Natural killer cell (primary cell): ENCODE data around the gene ZNF407. TPM values are rescaled to one million over a fixed set of nuclear protein-coding genes. Genes with fewer than 3 reads are reported as not detected.

Experiments
- ATAC-seq, 3 donors: fragments of 150-1000 bp in 2 of 3; fragments of 200-7000 bp in 1 of 3; cut with Tn5 transposase; 1 replicate in 1 of 3; 2 replicates in 2 of 3; pipeline ENCODE4 v1.10.0; 2021; ENCODE audit warnings: mild to moderate bottlenecking in 2 of 3, moderate library complexity in 2 of 3
- DNase-seq, 2 donors: peaks; one replicate each; pipeline versions ENCODE4 v3.0.0 to v3.0.0-alpha.2; 2013 to 2021; ENCODE audit warnings: mixed read lengths in 1 of 2
- H3K27ac ChIP-seq: one replicate; pipeline ENCODE4 v1.5.1; 2013; ENCODE audit warnings: mild to moderate bottlenecking, low read length
- H3K27me3 ChIP-seq: one replicate; pipeline ENCODE4 v1.6.1; 2013; ENCODE audit warnings: low read length; ENCODE audit not compliant: control insufficient read depth, insufficient read depth
- H3K36me3 ChIP-seq: one replicate; pipeline ENCODE4 v1.6.1; 2013; ENCODE audit warnings: low read length; ENCODE audit not compliant: control insufficient read depth, insufficient read depth
- H3K4me1 ChIP-seq: one replicate; pipeline ENCODE4 v1.6.1; 2013; ENCODE audit warnings: low read length; ENCODE audit not compliant: control insufficient read depth, insufficient read depth
- H3K4me3 ChIP-seq: one replicate; pipeline ENCODE4 v1.5.1; 2013; ENCODE audit warnings: low read length
- H3K9me3 ChIP-seq: one replicate; pipeline ENCODE4 v1.6.1; 2013; ENCODE audit warnings: low read length; ENCODE audit not compliant: control insufficient read depth, insufficient read depth
- H3K27ac Mint-ChIP-seq, 2 donors: one replicate each; pipeline ENCODE4 v1.8.0; 2022; ENCODE audit warnings: mild to moderate bottlenecking in 2 of 2, mixed read lengths in 2 of 2, moderate library complexity in 1 of 2
- H3K27me3 Mint-ChIP-seq, 2 donors: one replicate each; pipeline ENCODE4 v1.8.0; 2022; ENCODE audit warnings: low read depth in 2 of 2, mixed read lengths in 2 of 2
- H3K36me3 Mint-ChIP-seq: one replicate; pipeline ENCODE4 v1.8.0; 2022; ENCODE audit warnings: mixed read lengths
- H3K4me1 Mint-ChIP-seq, 2 donors: one replicate each; pipeline ENCODE4 v1.8.0; 2022; ENCODE audit warnings: mixed read lengths in 2 of 2
- H3K4me3 Mint-ChIP-seq: one replicate; pipeline ENCODE4 v1.8.0; 2022; ENCODE audit warnings: mild to moderate bottlenecking, moderate library complexity, mixed read lengths
- H3K9me3 Mint-ChIP-seq, 2 donors: one replicate each; pipeline ENCODE4 v1.8.0; 2022; ENCODE audit warnings: mixed read lengths in 2 of 2
- WGBS: methylation state at CpG from one replicate; pipeline ENCODE4 v1.1.7; 2013; ENCODE audit warnings: missing lambda C conversion rate; ENCODE audit not compliant: insufficient coverage; 5-methylcytosine and 5-hydroxymethylcytosine counted together
- intact Hi-C: fragments of 100-400 bp; cut with micrococcal nuclease; formaldehyde crosslinking; loops from one replicate; pipeline ENCODE4 v1.14.2; 2022
- total RNA-seq, 4 donors: library from RNA; stranded (reverse); fragments of 120-200 nt in 1 of 4; gene quantifications; one replicate each; pipeline versions ENCODE4 v1.2.3 to v1.2.4, GENCODE V29; 2013 to 2022
- TF ChIP-seq, protein P1 (sequence below): fragments of 200-600 bp; IDR thresholded peaks from one replicate; pipeline ENCODE4 v1.8.0; 2022; ENCODE audit warnings: antibody characterized with exemption

ZNF407 gene
- total RNA-seq, 3 donors from 2014 or later (not counting 1 experiment from before 2014, with no cell fraction given): 28.4 to 36.7 (median 36.3) TPM

DNA sequence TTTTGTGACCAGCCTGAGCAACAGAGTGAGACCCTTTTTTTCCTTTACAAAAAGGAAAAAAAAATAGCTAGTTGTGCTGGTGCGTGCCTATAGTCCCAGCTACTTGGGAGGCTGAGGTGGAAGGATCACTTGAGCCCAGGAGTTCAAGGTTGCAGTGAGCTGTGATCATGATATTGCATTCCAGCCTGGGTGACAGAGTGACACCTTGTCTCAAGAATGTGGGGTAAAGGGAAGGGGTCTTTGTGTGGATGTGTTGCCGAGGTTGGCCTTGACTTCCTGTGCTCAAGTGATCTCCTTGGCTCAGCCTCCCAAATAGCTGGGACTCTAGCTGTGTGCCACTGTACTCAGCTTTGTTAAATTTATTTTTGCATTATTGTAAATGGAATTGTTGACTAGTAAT lies 120.6 kb downstream of the ZNF407 start:
- TF ChIP-seq, protein P1, sequence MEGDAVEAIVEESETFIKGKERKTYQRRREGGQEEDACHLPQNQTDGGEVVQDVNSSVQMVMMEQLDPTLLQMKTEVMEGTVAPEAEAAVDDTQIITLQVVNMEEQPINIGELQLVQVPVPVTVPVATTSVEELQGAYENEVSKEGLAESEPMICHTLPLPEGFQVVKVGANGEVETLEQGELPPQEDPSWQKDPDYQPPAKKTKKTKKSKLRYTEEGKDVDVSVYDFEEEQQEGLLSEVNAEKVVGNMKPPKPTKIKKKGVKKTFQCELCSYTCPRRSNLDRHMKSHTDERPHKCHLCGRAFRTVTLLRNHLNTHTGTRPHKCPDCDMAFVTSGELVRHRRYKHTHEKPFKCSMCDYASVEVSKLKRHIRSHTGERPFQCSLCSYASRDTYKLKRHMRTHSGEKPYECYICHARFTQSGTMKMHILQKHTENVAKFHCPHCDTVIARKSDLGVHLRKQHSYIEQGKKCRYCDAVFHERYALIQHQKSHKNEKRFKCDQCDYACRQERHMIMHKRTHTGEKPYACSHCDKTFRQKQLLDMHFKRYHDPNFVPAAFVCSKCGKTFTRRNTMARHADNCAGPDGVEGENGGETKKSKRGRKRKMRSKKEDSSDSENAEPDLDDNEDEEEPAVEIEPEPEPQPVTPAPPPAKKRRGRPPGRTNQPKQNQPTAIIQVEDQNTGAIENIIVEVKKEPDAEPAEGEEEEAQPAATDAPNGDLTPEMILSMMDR: no peak
- DNase-seq (no peak), ATAC-seq (no peak)
- WGBS: 100% methylated on average over 2 of the region's 2 CpGs
- H3K4me3 Mint-ChIP-seq: no peak overlapping the region
- H3K36me3 Mint-ChIP-seq: no peaks in the 10 kb centered on the region
- Histone ChIP-seq H3K27ac (no peak overlapping the region), H3K36me3 (no peaks in the 10 kb centered on the region), H3K4me1 (peaks cover 4% of the 10 kb centered on the region), H3K27me3 (no peaks in the 10 kb centered on the region), H3K4me3 (no peak overlapping the region), H3K9me3 (no peaks in the 10 kb centered on the region)
- H3K4me1 Mint-ChIP-seq: peaks cover 29 to 33% of the 10 kb centered on the region in 2 donors
- no peak overlapping the region for H3K27ac Mint-ChIP-seq
- intact Hi-C loops: no loop called here
- no peaks in the 10 kb centered on the region for H3K9me3 Mint-ChIP-seq
- H3K27me3 Mint-ChIP-seq: no peaks in the 10 kb centered on the region

DNA sequence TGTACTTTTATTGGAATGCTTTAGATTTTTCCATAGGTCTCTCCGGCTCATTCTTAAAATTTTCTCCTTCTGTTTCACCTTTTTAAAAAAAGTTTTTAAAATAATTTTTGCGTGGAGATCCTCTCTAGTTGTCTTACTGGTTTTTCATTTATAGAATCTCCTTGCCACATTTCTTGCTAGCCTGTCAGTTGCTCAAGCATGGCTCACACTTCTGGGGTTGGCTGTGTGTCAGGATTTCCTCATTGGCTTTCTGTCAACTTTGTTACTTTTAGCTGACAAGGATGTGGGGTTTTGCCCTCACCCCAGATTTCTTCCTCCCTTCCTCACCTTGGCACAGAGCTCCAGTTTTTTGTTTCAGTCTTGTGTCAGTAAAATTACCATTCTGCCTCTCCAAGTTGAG lies 124.6 kb downstream of the ZNF407 start:
- Mint-ChIP-seq H3K27me3 (no peaks in the 10 kb centered on the region), H3K9me3 (no peaks in the 10 kb centered on the region), H3K4me1 (peaks cover 41 to 45% of the 10 kb centered on the region in 2 donors), H3K27ac (peak overlapping the region in 1 of 2 donors; percentile 32), H3K4me3 (no peak overlapping the region), H3K36me3 (no peaks in the 10 kb centered on the region)
- WGBS: no CpG with 5 or more reads among the region's 2 CpGs
- H3K27me3 ChIP-seq: no peaks in the 10 kb centered on the region
- intact Hi-C loops: no loop called here
- TF ChIP-seq, protein P1: no peak
- no peaks in the 10 kb centered on the region for H3K36me3 ChIP-seq
- no peak overlapping the region for H3K4me3 ChIP-seq
- no peaks in the 10 kb centered on the region for H3K9me3 ChIP-seq
- ATAC-seq (peak in 1 of 3 donors; percentile 44), DNase-seq (no peak)
- no peak overlapping the region for H3K27ac ChIP-seq
- peaks cover 4% of the 10 kb centered on the region for H3K4me1 ChIP-seq

DNA sequence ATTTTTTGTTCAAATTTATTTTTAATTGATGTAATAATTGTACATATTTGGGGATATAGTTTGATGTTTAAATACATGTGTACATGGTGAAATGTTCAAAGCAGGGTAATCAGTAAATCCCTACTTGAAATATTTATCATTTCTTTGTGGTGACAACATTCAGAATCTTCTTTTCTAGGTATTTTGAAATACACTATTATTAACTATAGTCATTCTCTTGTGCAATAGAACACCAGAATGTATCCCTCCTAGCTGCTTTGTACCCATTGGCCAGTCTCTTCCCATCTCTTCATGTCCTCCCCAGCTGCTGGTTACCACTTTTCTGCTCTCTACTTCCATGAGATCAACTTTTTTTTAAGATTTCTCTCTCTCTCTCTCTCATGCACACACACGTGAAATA lies 126.5 kb downstream of the ZNF407 start:
- intact Hi-C loops: no loop called here
- no peak for ATAC-seq

DNA sequence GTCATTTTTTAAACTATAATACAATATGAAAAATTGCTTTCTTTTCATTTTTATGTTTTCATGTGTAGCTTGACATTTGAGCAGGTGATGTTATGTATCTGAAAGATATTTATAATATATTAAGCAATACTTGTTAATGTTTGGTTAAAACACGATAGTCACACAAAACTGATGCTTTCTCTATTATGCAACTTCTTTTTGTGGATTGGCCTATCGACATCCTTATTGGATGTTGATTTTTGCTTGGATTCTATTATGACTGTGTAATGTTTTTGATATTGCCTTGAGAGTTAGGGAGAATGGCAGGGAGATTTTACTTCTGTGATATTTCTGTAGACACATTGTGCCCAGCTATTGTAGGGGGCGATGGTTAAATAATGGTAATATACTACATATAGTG lies 128.0 kb downstream of the ZNF407 start:
- intact Hi-C loops: no loop called here
- Histone ChIP-seq H3K4me1 (peaks cover 4% of the 10 kb centered on the region), H3K27me3 (no peaks in the 10 kb centered on the region), H3K27ac (no peak overlapping the region), H3K36me3 (no peaks in the 10 kb centered on the region), H3K4me3 (no peak overlapping the region), H3K9me3 (no peaks in the 10 kb centered on the region)
- peaks cover 29 to 41% of the 10 kb centered on the region in 2 donors for H3K4me1 Mint-ChIP-seq
- DNase-seq (no peak), ATAC-seq (no peak)
- no peak overlapping the region for H3K4me3 Mint-ChIP-seq
- WGBS: 100% methylated on average over 2 of the region's 3 CpGs
- H3K9me3 Mint-ChIP-seq: no peaks in the 10 kb centered on the region
- H3K27ac Mint-ChIP-seq: no peak overlapping the region
- TF ChIP-seq, protein P1: no peak
- H3K27me3 Mint-ChIP-seq: no peaks in the 10 kb centered on the region
- H3K36me3 Mint-ChIP-seq: no peaks in the 10 kb centered on the region

More for the DNA sequence above, 126.5 kb downstream of the ZNF407 start:
- Mint-ChIP-seq H3K27ac (no peak overlapping the region), H3K9me3 (no peaks in the 10 kb centered on the region), H3K4me1 (peaks cover 41 to 53% of the 10 kb centered on the region in 2 donors), H3K4me3 (no peak overlapping the region), H3K27me3 (no peaks in the 10 kb centered on the region), H3K36me3 (no peaks in the 10 kb centered on the region)
- H3K9me3 ChIP-seq: no peaks in the 10 kb centered on the region
- TF ChIP-seq, protein P1: no peak
- H3K36me3 ChIP-seq: no peaks in the 10 kb centered on the region
- no peaks in the 10 kb centered on the region for H3K27me3 ChIP-seq
- no peak for DNase-seq
- peaks cover 4% of the 10 kb centered on the region for H3K4me1 ChIP-seq
- H3K4me3 ChIP-seq: no peak overlapping the region
- H3K27ac ChIP-seq: no peak overlapping the region
- no CpG with 5 or more reads among the region's 1 CpG for WGBS
